K562 (cell line): ENCODE measurements around the gene STK33. TPM values are rescaled to one million over a fixed set of nuclear protein-coding genes. Genes with fewer than 3 reads are reported as not detected.

Experiments
- ATAC-seq: fragments of 200-7000 bp; cut with Tn5 transposase; 3 replicates; pipeline ENCODE4 v1.9.1; 2020; ENCODE audit warnings: moderate library complexity
- BruUV-seq: library from RNA; stranded (reverse); fragments of 400-500 nt; replicated peaks from 2 replicates; lab custom pipeline; 2021; lab: Mats Ljungman, UMichigan
- CTCF ChIA-PET: fragments of 300-600 bp; formaldehyde crosslinking; extraction: SDS; loops from one replicate; lab custom pipeline; 2021; ENCODE audit warnings: low intra/inter-chr PET ratio; lab: Yijun Ruan, JAX
- POLR2A ChIA-PET: fragments of 300-600, 350-650 bp; sonication (Branson Sonifier 250); formaldehyde crosslinking; extraction: SDS; loops from one replicate; lab custom pipeline; 2021; ENCODE audit warnings: antibody characterized with exemption, inconsistent platforms; lab: Yijun Ruan, JAX
- DNase-seq, 4 experiments: peaks; one replicate each; pipeline versions ENCODE4 v3.0.0 to v3.0.0-alpha.2; 2011 to 2018; ENCODE audit warnings: low spot score in 3 of 4, mixed read lengths in 3 of 4; ENCODE audit errors: extremely low read depth in 1 of 4
- FAIRE-seq: peaks from 2 replicates; lab custom pipeline; 2011; peaks lifted over from hg19 to GRCh38; lab: Jason Lieb, UNC
- H2AFZ ChIP-seq: 2 replicates; pipeline ENCODE4 v1.6.0; 2011; ENCODE audit warnings: low read depth, low read length, control low read depth, inconsistent platforms
- H3K27ac ChIP-seq: fragments of 200-600 bp; 3 replicates; pipeline ENCODE4 v1.8.0; 2011; ENCODE audit warnings: low read depth, mild to moderate bottlenecking, control low read depth, inconsistent platforms, low read length, moderate library complexity, mixed read lengths; ENCODE audit errors: extremely low read depth
- H3K27me3 ChIP-seq, 2 experiments: fragments of 300-600 bp in 1 of 2; 2 replicates in 1 of 2; 3 replicates in 1 of 2; pipeline versions ENCODE4 v1.6.0 to v1.8.0; 2011; ENCODE audit warnings: inconsistent platforms in 2 of 2, low read length in 2 of 2, mild to moderate bottlenecking in 1 of 2, mixed read lengths in 1 of 2, moderate library complexity in 1 of 2; ENCODE audit not compliant: control insufficient read depth in 2 of 2, insufficient read depth in 2 of 2
- H3K36me3 ChIP-seq: fragments of 300-600 bp; 3 replicates; pipeline ENCODE4 v1.8.0; 2011; ENCODE audit warnings: mild to moderate bottlenecking, low read length, inconsistent platforms; ENCODE audit not compliant: control insufficient read depth, insufficient read depth
- H3K4me1 ChIP-seq, 2 experiments: fragments of 200-600 bp in 1 of 2; replicated peaks in 1 of 2; 2 replicates in 1 of 2; 3 replicates in 1 of 2; pipeline versions ENCODE4 v1.5.1 to v1.8.0; 2011; ENCODE audit warnings: inconsistent platforms in 2 of 2, low read length in 2 of 2, mild to moderate bottlenecking in 1 of 2, mixed read lengths in 1 of 2, moderate library complexity in 1 of 2; ENCODE audit not compliant: control insufficient read depth in 2 of 2, insufficient read depth in 2 of 2
- H3K4me2 ChIP-seq: 2 replicates; pipeline ENCODE4 v1.6.1; 2011; ENCODE audit warnings: low read length, control low read depth, inconsistent platforms, mixed read lengths; ENCODE audit not compliant: insufficient read depth
- H3K4me3 ChIP-seq: fragments of 200-600 bp; sonication (generic), shearing (Covaris generic); 2 replicates; pipeline ENCODE4 v1.5.1; 2016; ENCODE audit warnings: control low read depth, inconsistent platforms
- H3K79me2 ChIP-seq: fragments of 200-600 bp; 3 replicates; pipeline ENCODE4 v1.8.0; 2011; ENCODE audit warnings: low read length, inconsistent platforms; ENCODE audit not compliant: control insufficient read depth, insufficient read depth
- H3K9ac ChIP-seq, 2 experiments: 2 replicates each; pipeline versions ENCODE4 v1.6.0 to v1.6.1; 2011; ENCODE audit warnings: low read depth in 2 of 2, low read length in 2 of 2, control low read depth in 1 of 2, inconsistent platforms in 1 of 2, mild to moderate bottlenecking in 1 of 2, mixed read lengths in 1 of 2; ENCODE audit not compliant: insufficient read depth in 1 of 2
- H3K9me1 ChIP-seq: one replicate; pipeline ENCODE4 v1.6.0; 2011; ENCODE audit warnings: inconsistent platforms, mild to moderate bottlenecking, low read length, moderate library complexity; ENCODE audit not compliant: control insufficient read depth, insufficient read depth
- H3K9me3 ChIP-seq: replicated peaks from 2 replicates; pipeline ENCODE4 v1.5.1; 2011; ENCODE audit warnings: low read depth, low read length, inconsistent platforms; ENCODE audit not compliant: control insufficient read depth, insufficient read depth
- H4K20me1 ChIP-seq: replicated peaks from 2 replicates; pipeline ENCODE4 v1.6.1; 2011; ENCODE audit warnings: low read length, inconsistent platforms, mixed read lengths; ENCODE audit not compliant: control insufficient read depth, insufficient read depth
- HES1 ChIP-seq: fragments of 450-650 bp; IDR thresholded peaks from 2 replicates; pipeline ENCODE4 v1.6.1; 2016; ENCODE audit warnings: low read depth, mild to moderate bottlenecking, moderate library complexity
- WHSC1 ChIP-seq: IDR thresholded peaks from one replicate; pipeline ENCODE4 v1.6.1; 2012; ENCODE audit warnings: low read length, control low read depth, inconsistent platforms
- ZNF347 ChIP-seq: fragments of 450-650 bp; formaldehyde crosslinking; IDR thresholded peaks from 2 replicates; pipeline ENCODE4 v1.4.0; 2020; ENCODE audit warnings: low read depth, mild to moderate bottlenecking, moderate library complexity
- ZNF764 ChIP-seq: fragments of 250-450 bp; sonication (Bioruptor Pico); IDR thresholded peaks from 2 replicates; pipeline ENCODE4 v1.4.0; 2020; ENCODE audit warnings: low read depth, mild to moderate bottlenecking, moderate library complexity
- WGBS: fragments of 100-300 bp; shearing (Covaris generic); methylation state at CpG from one replicate; pipeline ENCODE4 v1.1.6; 2016; ENCODE audit warnings: low coverage, mixed read lengths; ENCODE audit not compliant: insufficient coverage; ENCODE audit errors: missing lambda C conversion rate; 5-methylcytosine and 5-hydroxymethylcytosine counted together
- in situ Hi-C: fragments of 300-500 bp; cut with MboI; formaldehyde crosslinking; loops from 4 replicates; pipeline ENCODE4 v1.15.0; 2018; ENCODE audit warnings: inconsistent platforms, mixed read lengths
- intact Hi-C: fragments of 100-400 bp; cut with micrococcal nuclease; formaldehyde crosslinking; loops from 2 replicates; pipeline ENCODE4 v1.14.2; 2022
- polyA plus RNA-seq, 8 experiments: library from polyadenylated mRNA; depleted of rRNA in 4 of 8; stranded (reverse) in 5 of 8; unstranded in 3 of 8; fragments of >200 nt; fragmentation: Nextera tagmentation in 2 of 8; fragmentation: Illumina TruSeq in 1 of 8; extraction: Ambion mirVana in 2 of 8; extraction: Trizol in 1 of 8; gene quantifications; 2 replicates each; pipeline versions ENCODE4 v1.2.1 to v1.2.3, GENCODE V29; 2011 to 2014; ENCODE audit warnings: inconsistent platforms in 1 of 8, missing spikeins in 1 of 8
- total RNA-seq, 7 experiments: library from RNA; depleted of rRNA in 6 of 7; stranded (reverse); fragments of >200 nt in 6 of 7; fragmentation: Illumina TruSeq in 2 of 7; extraction: Trizol in 2 of 7; gene quantifications; 2 replicates each; pipeline versions ENCODE4 v1.2.1 to v1.2.3, GENCODE V29; 2011 to 2021; ENCODE audit warnings: low replicate concordance in 1 of 7

Gene STK33
- total and polyA plus RNA-seq, 9 of the 15 experiments (the other 6 are each of a cell fraction or from before 2014, with no cell fraction given), result not detected

DNA sequence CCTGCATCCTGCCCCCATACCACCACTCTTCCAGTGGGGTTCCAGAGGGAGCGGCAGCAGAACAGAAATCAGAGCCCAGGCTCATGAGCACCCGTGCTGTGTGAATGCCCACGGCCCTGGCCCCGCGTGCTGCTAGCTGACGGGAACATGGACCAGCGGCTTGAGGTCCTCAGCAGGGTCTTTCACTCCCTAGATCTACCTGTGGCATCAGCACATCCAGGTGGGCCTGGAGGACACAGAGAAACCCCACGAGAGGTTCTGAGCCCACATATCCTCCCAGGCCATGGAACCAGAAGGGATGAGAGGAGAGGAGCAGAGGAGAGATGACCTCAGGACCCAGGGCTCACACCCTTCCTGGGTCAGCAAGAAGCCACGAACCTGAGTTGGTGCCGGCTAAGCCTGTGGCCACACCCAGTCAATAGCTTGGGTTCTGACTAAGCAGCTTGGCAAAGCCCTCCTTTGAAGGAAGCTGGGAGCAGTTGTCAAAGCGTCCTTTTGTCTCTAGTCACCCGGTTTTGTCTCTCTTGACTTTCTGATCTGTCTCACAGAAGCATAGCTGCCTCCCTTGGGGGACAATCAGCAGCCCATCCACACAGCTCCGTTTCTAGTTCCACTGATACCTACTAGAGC is 241.0 kb downstream of the STK33 start:
- no peak for ATAC-seq

More for the DNA sequence above, 241.0 kb downstream of the STK33 start:
- H3K27me3 ChIP-seq, result peaks cover 22 to 65% of the 10 kb centered on the region in 2 experiments
- H3K36me3 ChIP-seq, result no peaks in the 10 kb centered on the region
- H3K4me1 ChIP-seq, result no peaks in the 10 kb centered on the region
- CTCF ChIA-PET, result no interaction called here
- no peak for TF ChIP-seq HES1
- TF ChIP-seq WHSC1, result no peak
- TF ChIP-seq ZNF764 (CRISPR knock-in tag), result no peak
- no peak for TF ChIP-seq ZNF347 (CRISPR knock-in tag)
- TF ChIP-seq, all 486 proteins: peak for 0
- no peaks in the 10 kb centered on the region; the same call in 1 of the 2 replicates for H4K20me1 ChIP-seq
- POLR2A ChIA-PET, result no interaction called here
- in situ Hi-C loops (no loop called here), intact Hi-C loops (no loop called here)
- H3K4me2 ChIP-seq, result no peak overlapping the region
- WGBS, result 0% methylated on average over 12 of the region's 13 CpGs
- peaks cover 3% of the 10 kb centered on the region for H3K9me1 ChIP-seq
- H3K27ac ChIP-seq, result no peak overlapping the region
- H3K79me2 ChIP-seq, result no peaks in the 10 kb centered on the region
- no peak overlapping the region for H3K4me3 ChIP-seq
- no peak for DNase-seq
- FAIRE-seq, result no peak
- H3K9ac ChIP-seq, result no peak overlapping the region
- H2AFZ ChIP-seq, result no peak overlapping the region
- no TSS peak for BruUV-seq
- no peaks in the 10 kb centered on the region for H3K9me3 ChIP-seq
